ENCODE results near the gene CAVIN1.

DNA sequence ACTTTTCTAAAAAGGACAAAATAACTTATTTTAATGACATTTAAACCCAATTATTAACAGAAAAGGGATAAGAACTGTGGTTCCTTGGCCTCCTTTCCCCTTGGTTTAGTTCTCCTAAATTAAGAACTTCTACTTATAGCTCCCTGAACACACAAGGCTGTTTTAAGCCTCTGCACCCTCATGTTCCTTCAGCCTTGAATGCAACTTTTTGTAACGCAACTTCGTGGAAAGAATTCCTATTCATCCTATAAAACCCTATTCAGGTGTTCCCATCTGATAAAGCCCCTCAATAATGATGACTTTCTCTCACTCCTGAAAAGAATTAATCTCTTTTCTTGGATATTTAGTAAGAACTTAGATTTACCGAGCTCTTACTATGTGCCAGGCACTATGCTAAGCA, 41.2 kb downstream of the CAVIN1 start:
- no peak for TF ChIP-seq CTCF (IDR thresholded peaks at IDR 0.05; ENCODE audit: extremely low read depth in 1 of 2, insufficient read depth in 1 of 2, low read depth in 1 of 2, low read length in 2 of 2)
- TF ChIP-seq, protein P1, sequence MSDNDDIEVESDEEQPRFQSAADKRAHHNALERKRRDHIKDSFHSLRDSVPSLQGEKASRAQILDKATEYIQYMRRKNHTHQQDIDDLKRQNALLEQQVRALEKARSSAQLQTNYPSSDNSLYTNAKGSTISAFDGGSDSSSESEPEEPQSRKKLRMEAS (IDR thresholded peaks at IDR 0.05; ENCODE audit: insufficient read depth, insufficient read length): no peak

All from endothelial cell of umbilical vein (primary cell).